Measurements from ENCODE around the gene ZNF865. TPM values are rescaled to one million over a fixed set of nuclear protein-coding genes. Genes with fewer than 3 reads are reported as not detected.

ZNF865 gene
- total and polyA plus RNA-seq, 10 donors, result 4.8 to 23.3 (median 14.3) TPM

GRCh38 chr19:55600662-55601028 is 4.8 kb upstream of the ZNF865 start:
- H3K27ac ChIP-seq, result peak overlapping the region; percentile 92 to 99 (median 97)
- H3K9me3 ChIP-seq, result peaks cover 0 to under 1% (median 0%) of the 10 kb centered on the region in 8 donors
- intact Hi-C loops (cut with DNase I; ENCODE audit: low total_unique reads), result no loop called here
- TF ChIP-seq POLR2AphosphoS5 (IDR thresholded peaks at IDR 0.05) (no peak), POLR2A (IDR thresholded peaks at IDR 0.05) (no peak), CTCF (IDR thresholded peaks at IDR 0.05 in 8 of 11, conservative IDR thresholded peaks at IDR 0.05 in 3 of 11) (no peak)
- DNase-seq, result no peak
- H3K4me1 ChIP-seq, result peaks cover 5 to 60% (median 43%) of the 10 kb centered on the region in 6 donors
- WGBS, 5 donors, result 4 to 16% (median 4%) methylated on average over 7 to 15 of the region's 15 CpGs
- peak overlapping the region; percentile 41 to 88 (median 81) for H3K4me3 ChIP-seq
- H3K36me3 ChIP-seq, result peaks cover 0 to 35% (median 21%) of the 10 kb centered on the region in 6 donors
- no peaks in the 10 kb centered on the region for H3K27me3 ChIP-seq (replicated peaks in 1 of 7)

GRCh38 chr19:55601084-55601483 is 4.4 kb upstream of the ZNF865 start:
- DNase-seq, result no peak
- Histone ChIP-seq H3K9me3 (no peaks in the 10 kb centered on the region), H3K27me3 (replicated peaks in 1 of 7) (no peaks in the 10 kb centered on the region), H3K36me3 (peaks cover 0 to 31% (median 16%) of the 10 kb centered on the region in 6 donors), H3K4me3 (peak overlapping the region; percentile 41 to 88 (median 81)), H3K27ac (peak overlapping the region; percentile 92 to 99 (median 97)), H3K4me1 (peaks cover 5 to 64% (median 46%) of the 10 kb centered on the region in 6 donors)
- intact Hi-C loops (cut with DNase I; ENCODE audit: low total_unique reads), result no loop called here
- 63 to 79% (median 66%) methylated on average over 4 of the region's 4 CpGs for WGBS, 5 donors
- no peak for TF ChIP-seq POLR2A (IDR thresholded peaks at IDR 0.05)
- TF ChIP-seq CTCF (IDR thresholded peaks at IDR 0.05 in 8 of 11, conservative IDR thresholded peaks at IDR 0.05 in 3 of 11), result no peak
- TF ChIP-seq POLR2AphosphoS5 (IDR thresholded peaks at IDR 0.05), result no peak

- no peaks in the 10 kb centered on the region for H3K27me3 ChIP-seq (replicated peaks in 1 of 7)
- H3K4me3 ChIP-seq, result peak overlapping the region in 1 of 8 donors; percentile 5
- H3K4me1 ChIP-seq, result peaks cover 15 to 77% (median 57%) of the 10 kb centered on the region in 6 donors
- peak; percentile 87 for DNase-seq
- peak overlapping the region in 2 of 8 donors; percentile 98 for H3K27ac ChIP-seq
- H3K36me3 ChIP-seq, result peaks cover 0 to 25% (median 5%) of the 10 kb centered on the region in 6 donors
- TF ChIP-seq CTCF (IDR thresholded peaks at IDR 0.05 in 8 of 11, conservative IDR thresholded peaks at IDR 0.05 in 3 of 11), result no peak
- no peak for TF ChIP-seq POLR2AphosphoS5 (IDR thresholded peaks at IDR 0.05)
- TF ChIP-seq POLR2A (IDR thresholded peaks at IDR 0.05), result no peak
- intact Hi-C loops (cut with DNase I; ENCODE audit: low total_unique reads), result no loop called here
- H3K9me3 ChIP-seq, result no peaks in the 10 kb centered on the region
- WGBS, 5 donors, result 95 to 97% (median 95%) methylated on average over 54 to 60 of the region's 60 CpGs
These were observed 3.1 kb upstream of the ZNF865 start for GRCh38 chr19:55602104-55603001.

GRCh38 chr19:55603115-55603514 is 2.3 kb upstream of the ZNF865 start:
- H3K27ac ChIP-seq, result peak overlapping the region in 2 of 8 donors; percentile 97 to 98
- no peaks in the 10 kb centered on the region for H3K9me3 ChIP-seq
- peak; percentile 77 for DNase-seq
- WGBS, 5 donors, result 92 to 97% (median 93%) methylated on average over 21 of the region's 21 CpGs
- peaks cover 0 to 25% (median 5%) of the 10 kb centered on the region in 6 donors for H3K36me3 ChIP-seq
- no peaks in the 10 kb centered on the region for H3K27me3 ChIP-seq (replicated peaks in 1 of 7)
- intact Hi-C loops (cut with DNase I; ENCODE audit: low total_unique reads), result no loop called here
- peaks cover 15 to 82% (median 61%) of the 10 kb centered on the region in 6 donors for H3K4me1 ChIP-seq
- no peak overlapping the region for H3K4me3 ChIP-seq
- TF ChIP-seq POLR2A (IDR thresholded peaks at IDR 0.05), result no peak
- TF ChIP-seq POLR2AphosphoS5 (IDR thresholded peaks at IDR 0.05), result no peak
- TF ChIP-seq CTCF (IDR thresholded peaks at IDR 0.05 in 8 of 11, conservative IDR thresholded peaks at IDR 0.05 in 3 of 11), result no peak
